ENCODE data around the gene PDE8B.

Gene PDE8B

GRCh38 chr5:77409870-77410621, 199.6 kb downstream of the PDE8B start:
- no peak for DNase-seq (ENCODE audit: low read depth)

GRCh38 chr5:77413049-77413448, 202.6 kb downstream of the PDE8B start:
- DNase-seq (ENCODE audit: low read depth), result no peak

GRCh38 chr5:77418162-77418561, 207.7 kb downstream of the PDE8B start:
- no peak for DNase-seq (ENCODE audit: low read depth)

- DNase-seq (ENCODE audit: low read depth), result no peak
Measured at GRCh38 chr5:77418601-77419581, 208.4 kb downstream of the PDE8B start.

- DNase-seq (ENCODE audit: low read depth), result no peak
Measured at GRCh38 chr5:77419644-77420582, 209.4 kb downstream of the PDE8B start.

GRCh38 chr5:77420940-77421339, 210.5 kb downstream of the PDE8B start:
- no peak for DNase-seq (ENCODE audit: low read depth)

GRCh38 chr5:77423022-77423750, 212.7 kb downstream of the PDE8B start:
- no peak for DNase-seq (ENCODE audit: low read depth)

- no peak for DNase-seq (ENCODE audit: low read depth)
Measured at GRCh38 chr5:77424921-77425320, 214.4 kb downstream of the PDE8B start.

GRCh38 chr5:77425420-77425819, 214.9 kb downstream of the PDE8B start:
- DNase-seq (ENCODE audit: low read depth), result no peak

- DNase-seq (ENCODE audit: low read depth), result no peak
Measured at GRCh38 chr5:77425998-77426659, 215.6 kb downstream of the PDE8B start.

- DNase-seq (ENCODE audit: low read depth), result no peak
Measured at GRCh38 chr5:77426670-77427069, 216.2 kb downstream of the PDE8B start.

- DNase-seq (ENCODE audit: low read depth), result no peak
Measured at GRCh38 chr5:77427998-77428397, 217.5 kb downstream of the PDE8B start.

GRCh38 chr5:77428526-77428925, 218.0 kb downstream of the PDE8B start:
- no peak for DNase-seq (ENCODE audit: low read depth)

GRCh38 chr5:77430726-77431125, 220.2 kb downstream of the PDE8B start:
- no peak for DNase-seq (ENCODE audit: low read depth)

- DNase-seq (ENCODE audit: low read depth), result no peak
Measured at GRCh38 chr5:77431286-77431685, 220.8 kb downstream of the PDE8B start.

- no peak for DNase-seq (ENCODE audit: low read depth)
Measured at GRCh38 chr5:77431719-77432118, 221.2 kb downstream of the PDE8B start.

- DNase-seq (ENCODE audit: low read depth), result no peak
Measured at GRCh38 chr5:77437194-77437593, 226.7 kb downstream of the PDE8B start.

GRCh38 chr5:77438071-77438470, 227.6 kb downstream of the PDE8B start:
- no peak for DNase-seq (ENCODE audit: low read depth)

GRCh38 chr5:77443670-77444069, 233.2 kb downstream of the PDE8B start:
- DNase-seq (ENCODE audit: low read depth), result no peak

GRCh38 chr5:77444356-77444755, 233.9 kb downstream of the PDE8B start:
- no peak for DNase-seq (ENCODE audit: low read depth)

- DNase-seq (ENCODE audit: low read depth), result no peak
Measured at GRCh38 chr5:77448831-77449230, 238.4 kb downstream of the PDE8B start.

Measured in stimulated activated CD8-positive, alpha-beta memory T cell treated with anti-CD3 and anti-CD28 coated beads, Interleukin-12 subunit alpha, Interleukin-12 subunit beta, amount 100 ng/mL, for 1 hour (primary cell).